ENCODE results near the gene CHDH. TPM values are rescaled to one million over a fixed set of nuclear protein-coding genes. Genes with fewer than 3 reads are reported as not detected.

Gene CHDH
- total RNA-seq, 2 experiments from 2014 or later: 0.05 to 0.21 TPM

DNA sequence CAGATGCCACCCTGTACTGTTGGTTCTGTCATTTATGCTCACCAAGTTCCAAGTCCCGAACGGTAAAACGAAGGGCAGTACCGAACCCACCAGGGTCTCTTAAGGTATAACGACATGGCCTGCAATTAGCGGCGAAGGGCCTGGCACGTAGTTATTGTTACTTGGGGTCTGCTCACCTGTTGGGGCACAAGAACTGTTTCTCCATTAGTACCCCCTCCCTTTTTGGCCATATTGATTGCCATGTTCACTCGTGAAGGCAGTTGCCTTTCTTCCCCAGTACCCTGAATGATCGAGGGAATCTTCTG, 584 bp upstream of the CHDH start:
- ChIA-PET CTCF (no interaction called here), POLR2A (interaction anchor here (0.9 kb wide), 1 partner anchor 10 kb away, joined by 4 read pairs; no protein-coding TSS in a partner anchor)
- Mint-ChIP-seq H3K27ac (no peak overlapping the region), H3K27me3 (ENCODE audit: low read depth) (peaks cover 47% of the 10 kb centered on the region), H3K4me1 (ENCODE audit: low read depth) (peaks cover 2% of the 10 kb centered on the region), H3K36me3 (ENCODE audit: low read depth) (no peaks in the 10 kb centered on the region), H3K9me3 (ENCODE audit: insufficient read depth) (no peaks in the 10 kb centered on the region), H3K4me3 (peak overlapping the region; percentile 52)
- ATAC-seq (no peak), DNase-seq (no peak)

- Mint-ChIP-seq H3K27ac (no peak overlapping the region), H3K27me3 (ENCODE audit: low read depth) (peaks cover 47% of the 10 kb centered on the region), H3K9me3 (ENCODE audit: insufficient read depth) (no peaks in the 10 kb centered on the region), H3K36me3 (ENCODE audit: low read depth) (no peaks in the 10 kb centered on the region), H3K4me1 (ENCODE audit: low read depth) (peaks cover 2% of the 10 kb centered on the region), H3K4me3 (peak overlapping the region; percentile 18)
- DNase-seq (no peak), ATAC-seq (peak; percentile 57)
- POLR2A ChIA-PET: no interaction called here
- CTCF ChIA-PET: no interaction called here
Measured at GRCh38 chr3:53845881-53846133, 412 bp downstream of the CHDH start.

- DNase-seq (no peak), ATAC-seq (no peak)
- POLR2A ChIA-PET: no interaction called here
- Mint-ChIP-seq H3K27me3 (ENCODE audit: low read depth) (peaks cover 49% of the 10 kb centered on the region), H3K9me3 (ENCODE audit: insufficient read depth) (no peaks in the 10 kb centered on the region), H3K27ac (no peak overlapping the region), H3K4me3 (peak overlapping the region; percentile 46), H3K36me3 (ENCODE audit: low read depth) (no peaks in the 10 kb centered on the region), H3K4me1 (ENCODE audit: low read depth) (peaks cover 2% of the 10 kb centered on the region)
- CTCF ChIA-PET: no interaction called here
Measured at GRCh38 chr3:53845103-53845880, 927 bp downstream of the CHDH start.

DNA sequence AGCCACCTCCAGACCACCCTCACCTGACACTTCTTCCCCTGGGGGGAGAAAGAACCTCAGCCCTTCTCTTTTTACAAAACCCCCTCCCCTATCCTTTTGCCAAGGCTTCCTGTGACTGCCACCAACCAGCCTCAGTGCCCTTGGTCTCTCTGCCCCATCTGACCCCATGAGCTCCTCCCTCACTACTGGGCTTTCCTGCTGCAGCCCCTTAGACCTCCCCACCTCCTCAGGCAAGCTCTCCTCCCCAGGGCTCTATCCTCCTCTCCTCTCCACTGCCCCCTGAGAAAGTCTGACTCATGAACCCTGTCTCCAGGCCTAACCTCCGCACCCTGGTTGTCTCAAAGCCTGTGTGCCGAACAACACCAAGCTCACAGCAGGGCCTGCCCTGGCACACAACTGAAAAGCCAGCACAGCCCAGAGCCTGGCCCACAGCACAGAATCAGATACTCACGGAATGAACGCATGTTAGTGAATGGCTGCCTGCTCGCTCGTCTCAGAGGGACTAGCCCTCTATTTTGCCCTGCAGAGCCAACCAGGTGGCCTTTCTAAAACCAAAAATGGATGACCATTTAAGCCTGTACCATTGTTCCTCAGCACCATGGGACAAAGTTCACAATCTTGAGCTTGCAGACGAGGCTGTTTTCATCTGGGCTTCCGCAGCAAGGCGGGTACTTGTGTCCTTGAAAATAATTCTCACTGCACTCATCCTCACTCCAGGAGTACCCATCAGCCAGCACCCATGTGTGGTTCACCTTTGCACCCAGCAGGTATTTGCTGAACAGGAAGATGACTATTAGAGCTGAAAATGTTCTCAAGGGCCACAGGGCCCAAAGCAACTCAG, 1.7 kb downstream of the CHDH start:
- H3K4me3 Mint-ChIP-seq: no peak overlapping the region
- H3K27ac Mint-ChIP-seq: no peak overlapping the region
- peaks cover 45% of the 10 kb centered on the region for H3K27me3 Mint-ChIP-seq (ENCODE audit: low read depth)
- peaks cover 2% of the 10 kb centered on the region for H3K4me1 Mint-ChIP-seq (ENCODE audit: low read depth)
- no peaks in the 10 kb centered on the region for H3K36me3 Mint-ChIP-seq (ENCODE audit: low read depth)
- no peak for ATAC-seq
- ChIA-PET POLR2A (no interaction called here), CTCF (no interaction called here)
- no peak for DNase-seq
- H3K9me3 Mint-ChIP-seq (ENCODE audit: insufficient read depth): no peaks in the 10 kb centered on the region

DNA sequence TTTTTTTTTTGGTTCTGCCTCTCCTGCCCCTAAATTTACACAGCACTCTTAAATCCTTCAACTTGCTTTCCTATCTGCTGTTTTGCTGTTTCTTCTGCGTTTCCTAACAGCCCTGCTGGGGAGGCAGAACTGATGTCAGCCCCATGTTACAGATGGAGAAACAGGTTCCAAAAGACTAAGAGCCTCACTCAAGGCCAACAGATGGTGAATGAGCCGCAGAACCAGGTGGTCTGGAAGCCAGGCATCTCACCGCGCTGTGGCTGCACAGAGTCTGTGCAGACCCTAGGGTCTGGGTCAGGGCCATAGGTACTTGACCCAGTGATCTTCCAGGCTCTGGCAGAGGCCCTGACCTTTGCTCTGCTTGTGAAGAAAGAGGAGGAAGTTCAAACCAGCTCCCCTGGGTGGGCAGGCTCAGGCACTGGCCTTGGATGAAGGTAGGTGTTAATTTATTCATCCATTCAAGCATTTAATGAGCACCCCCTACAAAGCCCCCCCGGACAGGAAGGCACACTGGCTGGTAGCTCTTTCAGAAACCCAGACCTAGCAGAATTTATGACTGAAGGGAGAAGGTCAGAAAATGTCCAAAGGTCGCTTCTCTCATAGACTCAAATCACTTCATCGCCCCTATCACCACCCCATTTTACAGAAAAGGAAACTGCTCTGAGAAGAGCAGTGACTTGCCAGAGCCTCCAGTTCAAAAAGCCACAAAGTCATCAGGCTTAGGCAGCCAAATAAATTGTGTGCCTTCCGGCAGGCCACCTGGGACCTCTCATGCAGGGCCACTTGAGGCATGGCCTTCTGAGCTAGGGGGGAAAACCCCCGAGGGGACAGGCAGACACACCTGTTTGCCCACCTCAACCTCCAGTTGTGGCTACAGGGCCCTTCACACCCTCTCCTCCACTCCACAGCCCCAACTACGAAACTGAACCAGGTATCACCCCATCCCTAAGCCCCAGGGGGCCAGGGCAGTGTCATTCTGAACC, 2.7 kb downstream of the CHDH start:
- Mint-ChIP-seq H3K4me3 (no peak overlapping the region), H3K9me3 (ENCODE audit: insufficient read depth) (no peaks in the 10 kb centered on the region), H3K27me3 (ENCODE audit: low read depth) (peaks cover 42% of the 10 kb centered on the region), H3K36me3 (ENCODE audit: low read depth) (no peaks in the 10 kb centered on the region), H3K4me1 (ENCODE audit: low read depth) (peaks cover 2% of the 10 kb centered on the region), H3K27ac (no peak overlapping the region)
- CTCF ChIA-PET: no interaction called here
- POLR2A ChIA-PET: no interaction called here
- DNase-seq (no peak), ATAC-seq (no peak)

GRCh38 chr3:53842436-53843194, 3.6 kb downstream of the CHDH start:
- Mint-ChIP-seq H3K4me1 (ENCODE audit: low read depth) (peaks cover 2% of the 10 kb centered on the region), H3K4me3 (no peak overlapping the region), H3K27me3 (ENCODE audit: low read depth) (peaks cover 40% of the 10 kb centered on the region), H3K9me3 (ENCODE audit: insufficient read depth) (no peaks in the 10 kb centered on the region), H3K36me3 (ENCODE audit: low read depth) (no peaks in the 10 kb centered on the region), H3K27ac (no peak overlapping the region)
- ChIA-PET CTCF (no interaction called here), POLR2A (no interaction called here)
- DNase-seq: no peak
- no peak for ATAC-seq

DNA sequence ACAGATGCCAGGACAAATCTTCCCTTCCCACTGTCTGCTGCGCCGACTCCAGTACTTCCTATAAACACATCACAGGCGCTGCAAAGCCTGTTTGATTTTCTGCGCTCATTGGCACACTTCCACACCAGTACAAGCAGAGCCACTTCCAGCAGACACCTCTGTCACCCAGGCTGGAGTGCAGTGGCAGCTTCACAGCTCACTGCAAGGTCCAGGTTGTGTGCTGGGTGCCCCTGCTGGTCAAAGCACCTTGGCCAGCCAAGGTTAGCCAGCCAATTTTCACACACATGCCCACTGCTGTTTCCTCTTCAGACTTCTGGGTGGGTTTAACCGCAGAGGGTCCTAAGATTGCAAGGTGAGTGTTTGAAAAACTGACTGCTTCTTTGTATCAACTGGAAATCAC, 4.9 kb downstream of the CHDH start:
- Mint-ChIP-seq H3K27ac (no peak overlapping the region), H3K9me3 (ENCODE audit: insufficient read depth) (no peaks in the 10 kb centered on the region), H3K36me3 (ENCODE audit: low read depth) (no peaks in the 10 kb centered on the region), H3K4me3 (no peak overlapping the region), H3K27me3 (ENCODE audit: low read depth) (peaks cover 31% of the 10 kb centered on the region), H3K4me1 (ENCODE audit: low read depth) (no peaks in the 10 kb centered on the region)
- POLR2A ChIA-PET: no interaction called here
- CTCF ChIA-PET: no interaction called here
- DNase-seq: no peak
- no peak for ATAC-seq

GRCh38 chr3:53837331-53837730, 8.9 kb downstream of the CHDH start:
- no peak overlapping the region for H3K27ac Mint-ChIP-seq
- ChIA-PET POLR2A (no interaction called here), CTCF (no interaction called here)
- ATAC-seq: no peak
- no peak overlapping the region for H3K4me3 Mint-ChIP-seq
- H3K36me3 Mint-ChIP-seq (ENCODE audit: low read depth): no peaks in the 10 kb centered on the region
- H3K9me3 Mint-ChIP-seq (ENCODE audit: insufficient read depth): no peaks in the 10 kb centered on the region
- no peak for DNase-seq
- H3K27me3 Mint-ChIP-seq (ENCODE audit: low read depth): peaks cover 7% of the 10 kb centered on the region
- no peaks in the 10 kb centered on the region for H3K4me1 Mint-ChIP-seq (ENCODE audit: low read depth)

DNA sequence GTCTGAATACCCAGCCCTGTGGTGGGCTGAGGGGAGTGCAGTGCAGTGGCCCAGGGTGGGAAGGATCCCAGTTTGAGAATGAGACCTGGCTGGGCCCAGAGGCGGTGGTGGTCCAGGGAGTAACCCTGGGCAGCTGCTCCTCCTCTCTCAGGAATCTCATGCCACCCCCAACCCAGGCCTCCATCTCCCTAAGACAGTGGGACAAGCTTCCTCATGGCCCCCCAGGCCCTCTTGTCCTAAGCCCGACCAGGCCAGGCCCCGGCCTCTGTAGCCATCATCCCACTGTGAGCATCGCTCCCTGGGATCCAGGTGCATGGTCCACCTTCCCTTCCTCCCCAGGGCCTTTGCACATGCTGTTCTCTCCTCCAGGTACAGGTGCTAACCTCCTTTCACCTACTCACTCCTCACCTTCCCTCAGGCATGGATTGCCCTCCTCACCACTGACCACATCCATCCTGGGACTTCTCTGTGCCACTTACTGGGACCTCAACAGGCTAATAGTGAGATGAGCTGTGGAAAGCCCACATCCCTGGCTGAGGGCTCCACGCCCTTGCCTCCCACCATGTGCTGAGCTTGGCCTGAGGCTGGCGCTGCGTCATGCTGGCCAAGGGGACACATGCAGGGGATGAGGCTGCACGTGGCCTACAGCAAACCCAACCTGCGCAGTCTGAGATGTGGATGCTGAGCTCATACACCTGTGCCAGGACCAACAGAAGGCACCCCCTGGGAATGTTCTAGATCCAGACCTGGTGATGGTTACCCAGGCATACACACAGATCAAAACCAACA, 9.9 kb downstream of the CHDH start:
- Mint-ChIP-seq H3K27me3 (ENCODE audit: low read depth) (peaks cover 3% of the 10 kb centered on the region), H3K4me3 (no peak overlapping the region), H3K9me3 (ENCODE audit: insufficient read depth) (no peaks in the 10 kb centered on the region), H3K4me1 (ENCODE audit: low read depth) (no peaks in the 10 kb centered on the region), H3K36me3 (ENCODE audit: low read depth) (no peaks in the 10 kb centered on the region), H3K27ac (no peak overlapping the region)
- no peak for ATAC-seq
- POLR2A ChIA-PET: no interaction called here
- CTCF ChIA-PET: no interaction called here
- DNase-seq: no peak

- H3K36me3 Mint-ChIP-seq (ENCODE audit: low read depth): no peaks in the 10 kb centered on the region
- H3K9me3 Mint-ChIP-seq (ENCODE audit: insufficient read depth): no peaks in the 10 kb centered on the region
- ATAC-seq (no peak), DNase-seq (no peak)
- peaks cover 2% of the 10 kb centered on the region for H3K27me3 Mint-ChIP-seq (ENCODE audit: low read depth)
- ChIA-PET CTCF (no interaction called here), POLR2A (no interaction called here)
- H3K4me3 Mint-ChIP-seq: no peak overlapping the region
- no peaks in the 10 kb centered on the region for H3K4me1 Mint-ChIP-seq (ENCODE audit: low read depth)
- no peak overlapping the region for H3K27ac Mint-ChIP-seq
Measured at GRCh38 chr3:53835257-53835656, 11.0 kb downstream of the CHDH start.

- H3K36me3 Mint-ChIP-seq (ENCODE audit: low read depth): no peaks in the 10 kb centered on the region
- ChIA-PET CTCF (no interaction called here), POLR2A (no interaction called here)
- ATAC-seq: no peak
- H3K4me1 Mint-ChIP-seq (ENCODE audit: low read depth): no peaks in the 10 kb centered on the region
- H3K4me3 Mint-ChIP-seq: no peak overlapping the region
- no peak overlapping the region for H3K27ac Mint-ChIP-seq
- no peak for DNase-seq
- peaks cover 2% of the 10 kb centered on the region for H3K27me3 Mint-ChIP-seq (ENCODE audit: low read depth)
- H3K9me3 Mint-ChIP-seq (ENCODE audit: insufficient read depth): no peaks in the 10 kb centered on the region
Measured at GRCh38 chr3:53834429-53835095, 11.7 kb downstream of the CHDH start.

All from activated CD8-positive, alpha-beta T cell treated with anti-CD3 and anti-CD28 coated beads, Interleukin-2, amount 10 ng/mL, durations not matched to agents 7 days and 5 days (primary cell).